CMK (cell line): ENCODE measurements around the gene NPR3.
"Not testable (repeated sequence)": the region's sequence is repeated elsewhere in the genome, so short reads cannot be mapped to it uniquely, and the experiment has no call there.

ENCODE experiments used
- DNase-seq: peaks from one replicate; pipeline ENCODE4 v3.0.0-alpha.2; 2010; ENCODE audit warnings: low read depth

Gene NPR3

GRCh38 chr5:32765266-32765665 is 54.1 kb downstream of the NPR3 start:
- no peak for DNase-seq

- DNase-seq: no peak
Measured at GRCh38 chr5:32767948-32768467, 56.9 kb downstream of the NPR3 start.

DNA sequence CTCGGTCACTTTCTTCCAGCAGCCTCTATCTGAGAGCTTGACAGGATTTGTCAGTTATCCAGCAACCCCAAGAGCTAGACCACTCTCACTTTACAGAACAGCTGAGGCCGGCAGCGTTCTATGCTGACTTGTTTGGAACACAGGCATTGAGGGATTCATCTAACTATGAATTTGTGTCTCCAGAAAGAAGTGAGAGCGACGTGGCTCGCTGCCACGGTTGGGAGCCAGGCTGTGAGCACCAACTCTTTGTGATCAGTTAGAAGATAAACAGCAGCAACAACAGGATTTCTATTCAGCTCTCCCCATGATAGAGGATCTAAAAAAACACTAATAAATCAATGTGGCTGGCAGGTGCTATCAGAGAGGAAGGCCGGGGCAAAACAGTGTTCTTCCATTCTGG is 58.6 kb downstream of the NPR3 start:
- DNase-seq: no peak

- DNase-seq: no peak
Measured at GRCh38 chr5:32770444-32770843, 59.3 kb downstream of the NPR3 start.

GRCh38 chr5:32771037-32771436 is 59.9 kb downstream of the NPR3 start:
- DNase-seq: no peak

- DNase-seq: no peak
Measured at GRCh38 chr5:32773944-32774343, 62.8 kb downstream of the NPR3 start.

- no peak for DNase-seq
Measured at GRCh38 chr5:32776200-32776599, 65.1 kb downstream of the NPR3 start.

DNA sequence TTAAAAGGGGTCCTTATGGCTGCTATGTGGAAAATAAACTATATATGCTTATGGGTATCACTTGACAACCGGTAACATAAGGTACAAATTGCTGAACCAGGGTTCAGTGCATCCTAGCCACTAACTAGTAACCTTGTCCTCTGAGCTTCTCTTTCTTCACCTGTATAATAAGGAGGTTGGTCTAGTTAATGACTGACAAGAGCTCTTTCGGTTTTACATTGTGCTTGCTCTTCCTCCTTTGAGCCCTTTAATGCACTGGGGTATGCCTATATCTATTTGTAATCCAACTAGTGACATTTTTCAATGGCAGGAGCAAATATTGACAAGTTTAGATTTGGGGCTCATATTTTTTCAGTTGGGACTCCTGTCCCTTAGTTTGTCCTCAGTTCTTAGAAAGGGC is 66.1 kb downstream of the NPR3 start:
- no peak for DNase-seq

DNA sequence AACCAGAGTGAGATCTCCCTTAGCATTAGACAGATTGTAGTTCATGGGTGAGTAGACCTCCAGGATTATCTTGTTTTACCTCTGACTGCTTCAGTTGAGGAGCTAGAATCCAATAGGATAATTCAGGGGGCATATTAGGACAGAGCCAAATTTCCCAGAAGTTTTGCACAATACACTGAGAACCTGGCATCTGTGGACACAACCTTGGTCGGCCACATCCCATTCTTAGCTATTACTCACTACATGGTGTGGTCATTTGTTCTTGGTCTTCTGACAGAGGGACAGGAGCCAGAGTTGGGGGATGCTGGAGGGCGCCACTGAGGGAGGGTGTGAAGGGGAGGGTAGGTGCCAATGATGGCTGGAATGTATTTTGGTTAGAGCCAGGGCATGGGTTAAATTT is 66.6 kb downstream of the NPR3 start:
- DNase-seq: no peak

- no peak for DNase-seq
Measured at GRCh38 chr5:32778403-32778802, 67.3 kb downstream of the NPR3 start.

DNA sequence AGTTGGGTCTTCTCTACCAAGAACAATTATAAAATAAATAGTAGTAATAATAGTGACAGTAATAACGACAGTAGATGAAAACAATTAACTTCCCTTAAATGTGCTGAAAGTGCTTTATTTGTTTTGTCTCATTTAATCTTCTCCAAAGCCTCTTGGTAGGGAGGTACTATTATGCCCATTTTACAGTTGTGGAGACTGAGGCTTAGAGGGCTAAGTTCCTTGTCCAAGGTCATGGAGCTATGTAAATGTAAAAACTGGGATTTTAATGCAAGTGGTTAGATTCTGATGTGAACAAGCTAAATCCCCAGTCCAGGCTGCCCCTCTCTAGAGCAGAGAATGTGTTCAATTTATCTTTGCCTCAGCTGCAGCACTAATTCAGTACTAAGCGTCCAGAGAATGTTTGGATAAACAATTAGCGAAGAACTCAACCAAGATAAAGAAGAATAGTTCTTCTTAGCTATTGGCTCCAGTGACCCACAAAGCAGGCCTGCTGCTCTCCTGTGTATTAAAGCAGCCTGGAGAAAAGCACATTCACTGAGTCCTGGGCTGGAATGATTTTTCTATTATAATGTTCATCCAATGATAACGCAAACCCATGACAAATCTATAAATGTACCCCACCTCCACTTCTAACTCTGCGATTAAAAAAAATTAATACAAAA is 68.8 kb downstream of the NPR3 start:
- DNase-seq: no peak

DNA sequence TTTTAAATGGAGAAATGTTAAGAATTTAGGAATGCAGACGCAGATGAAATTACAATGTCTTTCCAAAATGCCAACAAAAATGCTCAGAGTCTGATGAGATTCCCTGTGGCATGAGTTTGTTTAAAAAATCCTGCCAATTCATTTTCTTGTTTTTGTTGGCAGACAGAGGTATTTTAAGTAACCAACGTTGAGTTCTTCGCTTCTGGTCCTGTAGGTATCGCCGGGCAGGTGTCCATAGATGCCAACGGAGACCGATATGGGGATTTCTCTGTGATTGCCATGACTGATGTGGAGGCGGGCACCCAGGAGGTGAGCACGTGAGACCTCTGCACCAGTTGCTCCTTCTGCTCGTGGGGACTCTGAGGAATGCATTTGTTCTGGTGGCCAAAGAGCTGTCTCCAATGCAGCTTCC is 69.4 kb downstream of the NPR3 start:
- no peak for DNase-seq

DNA sequence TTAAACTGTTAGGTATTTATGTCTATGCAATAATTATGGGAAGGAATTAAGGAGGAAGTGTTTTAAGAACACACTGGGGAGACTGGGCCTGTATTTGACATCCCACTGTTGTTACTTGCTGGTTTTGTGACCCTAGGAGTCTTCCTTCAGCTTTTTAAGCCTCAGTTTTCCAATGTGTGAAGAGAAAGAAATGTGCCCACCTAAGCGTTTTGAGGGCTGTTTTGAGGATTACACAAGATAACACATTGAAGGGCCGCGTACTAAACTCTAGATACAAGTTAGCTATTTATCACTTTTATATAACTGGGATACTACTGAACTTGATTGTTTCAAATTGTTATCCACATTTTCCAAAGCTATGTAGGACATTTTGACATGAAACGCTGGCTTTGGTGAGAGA is 72.5 kb downstream of the NPR3 start:
- no peak for DNase-seq

GRCh38 chr5:32785611-32786254 is 74.6 kb downstream of the NPR3 start:
- no peak for DNase-seq

GRCh38 chr5:32786311-32786710 is 75.2 kb downstream of the NPR3 start:
- no peak for DNase-seq

- no peak for DNase-seq
Measured at GRCh38 chr5:32790411-32790951, 79.4 kb downstream of the NPR3 start.

GRCh38 chr5:32791536-32792243 is 80.6 kb downstream of the NPR3 start:
- DNase-seq: no peak

GRCh38 chr5:32794086-32794485 is 83.0 kb downstream of the NPR3 start:
- no peak for DNase-seq

DNA sequence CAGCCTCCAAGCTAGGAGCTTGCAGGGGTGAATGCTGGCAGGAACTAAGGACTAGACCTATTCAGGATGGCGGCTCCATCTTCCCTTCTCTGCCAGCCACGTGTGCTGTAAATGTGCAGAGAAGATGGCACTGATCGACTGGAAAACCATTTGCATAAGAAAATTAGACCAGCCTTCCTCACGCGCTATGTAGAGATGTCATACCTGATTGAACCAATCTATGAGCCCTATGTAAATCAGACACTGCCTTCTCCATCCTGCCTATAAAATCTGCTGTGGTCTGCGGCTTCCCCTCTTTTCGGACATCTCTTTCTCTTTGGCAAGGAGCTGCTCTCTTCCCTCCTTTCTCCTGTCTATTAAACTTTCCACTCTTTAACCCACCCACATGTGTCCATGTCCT is 91.6 kb downstream of the NPR3 start:
- DNase-seq: no peak

DNA sequence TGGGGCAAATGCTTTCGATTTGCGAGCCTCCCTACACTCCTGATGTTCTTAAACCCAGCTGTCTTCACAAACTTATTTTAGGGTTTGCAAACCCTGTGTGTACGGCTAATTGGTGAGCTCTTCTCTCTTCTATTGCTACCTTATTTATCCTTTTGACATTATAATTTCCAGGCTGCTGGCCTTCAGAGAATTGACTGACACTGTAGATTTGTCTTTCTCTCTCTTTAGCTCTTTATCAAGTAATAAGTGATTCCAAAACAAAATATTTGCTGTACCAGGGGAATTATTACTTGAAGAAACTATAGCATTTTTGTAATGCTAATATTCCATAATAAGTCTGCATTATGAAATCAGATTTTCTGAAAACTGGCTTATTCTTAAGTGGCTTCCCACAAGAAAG is 92.5 kb downstream of the NPR3 start:
- DNase-seq: no peak

- DNase-seq: not testable (repeated sequence)
Measured at GRCh38 chr5:32805462-32805861, 94.3 kb downstream of the NPR3 start.

DNA sequence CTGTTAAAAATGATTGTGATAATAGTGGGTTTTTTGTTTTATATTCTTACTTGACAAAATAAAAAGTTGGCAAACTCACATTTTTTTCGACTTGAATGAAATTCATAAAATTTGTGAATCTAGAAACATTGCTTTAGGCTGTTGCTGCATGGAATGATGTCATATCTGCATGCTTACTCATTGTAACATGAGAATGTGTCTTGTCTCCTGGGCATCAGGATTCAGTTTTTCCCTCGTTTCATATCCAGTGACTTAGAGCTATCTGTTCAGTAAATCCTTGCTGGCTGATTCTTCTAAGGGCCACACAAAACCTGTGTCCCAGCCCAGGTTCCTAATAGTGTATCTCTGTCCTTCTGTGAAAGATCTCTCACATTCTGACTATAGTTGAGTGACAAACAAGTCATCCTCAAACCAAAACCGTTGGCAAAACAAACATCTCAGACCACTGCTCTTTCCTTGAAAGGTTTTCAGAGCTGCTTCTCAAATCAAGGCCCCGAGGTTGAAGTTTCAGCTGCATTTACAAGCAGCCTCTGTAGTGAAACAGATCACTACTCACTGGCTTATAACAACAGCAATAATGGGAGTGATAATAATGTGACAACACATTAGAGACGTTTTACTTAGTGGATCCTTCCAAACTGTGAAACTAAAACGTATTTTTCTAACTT is 95.0 kb downstream of the NPR3 start:
- no peak for DNase-seq
